ENCODE data around the gene IL12RB1. TPM values are rescaled to one million over a fixed set of nuclear protein-coding genes. Genes with fewer than 3 reads are reported as not detected.

The IL12RB1 gene
- polyA plus RNA-seq, 1 donor (not counting 4 experiments of a cell fraction or from before 2014, with no cell fraction given), result 0.09 TPM

DNA sequence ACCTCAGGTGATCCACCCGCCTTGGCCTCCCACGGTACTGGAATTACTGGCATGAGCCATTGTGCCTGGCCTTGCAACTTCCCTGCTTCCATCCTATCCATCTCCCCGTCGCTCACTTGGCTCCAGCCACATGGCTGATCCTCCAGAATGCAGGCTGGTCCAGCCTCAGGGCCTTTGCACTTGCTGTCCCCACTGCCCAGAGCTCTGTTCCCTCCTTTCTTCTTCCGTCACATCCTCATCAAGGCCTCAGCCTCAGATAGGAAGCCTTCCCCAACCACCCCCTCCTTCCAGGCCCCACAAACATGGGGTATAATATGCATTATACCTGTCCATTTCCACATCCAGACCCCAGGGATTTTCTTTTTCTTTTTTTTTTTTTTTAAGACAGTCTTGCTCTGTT, 27.1 kb upstream of the IL12RB1 start:
- Histone ChIP-seq H3K9ac (ENCODE audit: control insufficient read depth, extremely low read depth, insufficient read depth, low read length) (no peak overlapping the region), H2AFZ (ENCODE audit: control insufficient read depth, low read length) (no peak overlapping the region), H3K79me2 (ENCODE audit: control insufficient read depth, insufficient read depth, low read length) (no peaks in the 10 kb centered on the region), H3K4me3 (ENCODE audit: control insufficient read depth in 2 of 3, extremely low read depth in 1 of 3, insufficient read depth in 2 of 3, low read depth in 1 of 3, low read length in 3 of 3) (no peak overlapping the region), H3K9me1 (ENCODE audit: control insufficient read depth, extremely low read depth, insufficient read depth, low read length) (no peaks in the 10 kb centered on the region), H3K36me3 (ENCODE audit: control insufficient read depth in 2 of 2, extremely low read depth in 1 of 2, insufficient read depth in 2 of 2, low read length in 2 of 2) (no peaks in the 10 kb centered on the region), H3K9me3 (ENCODE audit: control insufficient read depth, low read depth, low read length) (no peaks in the 10 kb centered on the region), H3K27ac (ENCODE audit: control insufficient read depth, insufficient read depth, low read length) (no peak overlapping the region), H3K27me3 (ENCODE audit: control insufficient read depth, extremely low read depth, insufficient read depth, low read length) (peaks cover 10% of the 10 kb centered on the region), H3K4me1 (ENCODE audit: control insufficient read depth, extremely low read depth, insufficient read depth, low read length) (peaks cover 16% of the 10 kb centered on the region), H4K20me1 (ENCODE audit: control insufficient read depth, extremely low read depth, insufficient read depth, low read length) (no peaks in the 10 kb centered on the region), H3K4me2 (ENCODE audit: control insufficient read depth, extremely low read depth, insufficient read depth, low read depth, low read length) (no peak overlapping the region)
- DNase-seq (ENCODE audit: low read depth, low spot score) (no peak), FAIRE-seq (no peak)
- dilution Hi-C loops (cut with MboI; ENCODE audit: extremely low pct_ligation_motif_present, low sequenced_read_pairs), result no loop called here
- TF ChIP-seq EZH2 (IDR thresholded peaks at IDR 0.05; ENCODE audit: low read length), result no peak
- TF ChIP-seq, protein P1, sequence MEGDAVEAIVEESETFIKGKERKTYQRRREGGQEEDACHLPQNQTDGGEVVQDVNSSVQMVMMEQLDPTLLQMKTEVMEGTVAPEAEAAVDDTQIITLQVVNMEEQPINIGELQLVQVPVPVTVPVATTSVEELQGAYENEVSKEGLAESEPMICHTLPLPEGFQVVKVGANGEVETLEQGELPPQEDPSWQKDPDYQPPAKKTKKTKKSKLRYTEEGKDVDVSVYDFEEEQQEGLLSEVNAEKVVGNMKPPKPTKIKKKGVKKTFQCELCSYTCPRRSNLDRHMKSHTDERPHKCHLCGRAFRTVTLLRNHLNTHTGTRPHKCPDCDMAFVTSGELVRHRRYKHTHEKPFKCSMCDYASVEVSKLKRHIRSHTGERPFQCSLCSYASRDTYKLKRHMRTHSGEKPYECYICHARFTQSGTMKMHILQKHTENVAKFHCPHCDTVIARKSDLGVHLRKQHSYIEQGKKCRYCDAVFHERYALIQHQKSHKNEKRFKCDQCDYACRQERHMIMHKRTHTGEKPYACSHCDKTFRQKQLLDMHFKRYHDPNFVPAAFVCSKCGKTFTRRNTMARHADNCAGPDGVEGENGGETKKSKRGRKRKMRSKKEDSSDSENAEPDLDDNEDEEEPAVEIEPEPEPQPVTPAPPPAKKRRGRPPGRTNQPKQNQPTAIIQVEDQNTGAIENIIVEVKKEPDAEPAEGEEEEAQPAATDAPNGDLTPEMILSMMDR (optimal IDR thresholded peaks at IDR 0.05 in 1 of 3, IDR thresholded peaks at IDR 0.05 in 1 of 3, conservative IDR thresholded peaks at IDR 0.05 in 1 of 3; ENCODE audit: extremely low read depth in 1 of 3, insufficient read depth in 2 of 3, low read length in 3 of 3), result no peak

DNA sequence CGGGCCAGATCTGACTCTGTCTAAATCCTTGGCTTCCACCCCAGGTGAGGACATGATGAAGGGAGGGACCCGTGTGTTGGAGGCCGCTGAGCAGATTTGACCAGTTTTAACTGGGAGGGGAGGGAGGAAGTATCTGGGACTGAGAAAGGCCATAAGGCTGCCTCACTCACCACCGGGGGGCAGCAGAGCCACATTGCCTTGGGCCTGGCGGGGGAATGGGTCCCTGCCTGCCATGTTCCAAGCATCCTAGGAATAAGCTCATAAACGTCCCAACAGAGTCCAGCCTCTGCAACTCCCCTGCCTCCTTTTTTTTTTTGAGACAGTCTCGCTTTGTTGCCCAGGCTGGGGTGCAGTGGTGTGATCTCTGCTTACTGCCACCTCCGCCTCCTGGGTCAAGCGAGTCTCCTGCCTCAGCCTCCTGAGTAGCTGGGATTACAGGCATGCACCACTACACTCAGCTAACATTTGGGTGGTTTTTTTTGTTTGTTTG, 26.3 kb upstream of the IL12RB1 start:
- DNase-seq (ENCODE audit: low read depth, low spot score), result no peak
- no peaks in the 10 kb centered on the region for H3K36me3 ChIP-seq (ENCODE audit: control insufficient read depth in 2 of 2, extremely low read depth in 1 of 2, insufficient read depth in 2 of 2, low read length in 2 of 2)
- no peaks in the 10 kb centered on the region for H3K9me3 ChIP-seq (ENCODE audit: control insufficient read depth, low read depth, low read length)
- H3K4me2 ChIP-seq (ENCODE audit: control insufficient read depth, extremely low read depth, insufficient read depth, low read depth, low read length), result no peak overlapping the region
- peaks cover 9% of the 10 kb centered on the region for H3K4me1 ChIP-seq (ENCODE audit: control insufficient read depth, extremely low read depth, insufficient read depth, low read length)
- dilution Hi-C loops (cut with MboI; ENCODE audit: extremely low pct_ligation_motif_present, low sequenced_read_pairs), result no loop called here
- H3K27ac ChIP-seq (ENCODE audit: control insufficient read depth, insufficient read depth, low read length), result no peak overlapping the region
- no peak overlapping the region for H2AFZ ChIP-seq (ENCODE audit: control insufficient read depth, low read length)
- no peak overlapping the region for H3K4me3 ChIP-seq (ENCODE audit: control insufficient read depth in 2 of 3, extremely low read depth in 1 of 3, insufficient read depth in 2 of 3, low read depth in 1 of 3, low read length in 3 of 3)
- no peaks in the 10 kb centered on the region for H4K20me1 ChIP-seq (ENCODE audit: control insufficient read depth, extremely low read depth, insufficient read depth, low read length)
- H3K9me1 ChIP-seq (ENCODE audit: control insufficient read depth, extremely low read depth, insufficient read depth, low read length), result no peaks in the 10 kb centered on the region
- H3K27me3 ChIP-seq (ENCODE audit: control insufficient read depth, extremely low read depth, insufficient read depth, low read length), result peaks cover 10% of the 10 kb centered on the region
- no peaks in the 10 kb centered on the region for H3K79me2 ChIP-seq (ENCODE audit: control insufficient read depth, insufficient read depth, low read length)
- FAIRE-seq, result peak; percentile 87
- no peak overlapping the region for H3K9ac ChIP-seq (ENCODE audit: control insufficient read depth, extremely low read depth, insufficient read depth, low read length)
- TF ChIP-seq EZH2 (IDR thresholded peaks at IDR 0.05; ENCODE audit: low read length), result no peak
- TF ChIP-seq, protein P1 (optimal IDR thresholded peaks at IDR 0.05 in 1 of 3, IDR thresholded peaks at IDR 0.05 in 1 of 3, conservative IDR thresholded peaks at IDR 0.05 in 1 of 3; ENCODE audit: extremely low read depth in 1 of 3, insufficient read depth in 2 of 3, low read length in 3 of 3), result peak; percentile 88 to 99 (median 91)

Measured in keratinocyte (primary cell).